HG03159 (cell line): ENCODE data around the gene CHMP1B.

ENCODE experiments used
- ATAC-seq: cut with Tn5 transposase; IDR thresholded peaks from one replicate; pipeline ENCODE4 v1.9.1; 2021; ENCODE audit warnings: mild to moderate bottlenecking, moderate library complexity; ENCODE audit not compliant: unreplicated experiment

Gene CHMP1B

DNA sequence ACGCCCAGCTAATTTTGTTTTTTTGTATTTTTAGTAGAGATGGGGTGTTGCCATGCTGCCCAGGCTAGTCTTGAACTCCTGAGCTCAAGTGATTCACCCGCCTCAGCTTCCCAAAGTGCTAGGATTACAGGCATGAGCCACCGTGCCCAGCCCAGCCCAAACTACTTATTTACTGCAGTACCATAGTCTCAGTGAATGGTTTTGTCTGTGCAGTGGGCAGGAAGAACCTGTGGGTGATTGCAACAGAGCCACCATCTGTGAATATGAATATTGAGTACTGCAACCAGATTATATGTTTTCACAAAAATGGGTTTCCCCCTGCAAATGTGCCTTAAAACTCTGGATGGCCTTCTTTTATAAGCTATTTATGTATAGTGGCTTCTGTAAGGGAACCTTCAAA, 47.9 kb downstream of the CHMP1B start:
- ATAC-seq, result no peak

DNA sequence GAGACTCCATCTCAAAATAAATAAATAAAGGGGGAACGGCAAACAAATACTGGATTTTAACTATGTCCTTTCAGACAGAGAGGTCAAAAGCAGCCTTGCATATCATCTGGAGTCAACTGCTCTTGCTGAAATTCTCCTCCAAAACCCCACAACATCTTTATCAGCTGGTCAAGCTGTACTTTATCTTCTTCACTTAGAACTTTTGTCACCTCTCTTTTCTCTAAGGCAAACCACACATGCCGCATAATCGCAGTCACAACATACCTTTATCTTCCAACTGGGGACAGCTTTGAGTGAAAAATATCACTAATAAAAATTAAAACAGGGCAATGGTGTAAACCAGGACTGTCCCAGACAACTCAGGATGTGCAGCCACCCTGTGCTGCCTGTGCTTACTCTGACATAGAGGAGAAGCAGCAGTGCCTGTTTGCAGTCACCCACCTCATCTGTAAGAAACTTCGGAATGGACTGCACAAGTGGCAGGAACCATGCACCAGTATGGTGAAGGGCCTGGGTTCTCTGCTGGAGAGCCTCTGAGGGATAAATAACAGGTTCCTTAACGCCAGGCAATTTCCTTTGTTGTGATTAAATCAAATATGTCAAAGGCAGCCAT, 50.7 kb downstream of the CHMP1B start:
- ATAC-seq, result no peak

DNA sequence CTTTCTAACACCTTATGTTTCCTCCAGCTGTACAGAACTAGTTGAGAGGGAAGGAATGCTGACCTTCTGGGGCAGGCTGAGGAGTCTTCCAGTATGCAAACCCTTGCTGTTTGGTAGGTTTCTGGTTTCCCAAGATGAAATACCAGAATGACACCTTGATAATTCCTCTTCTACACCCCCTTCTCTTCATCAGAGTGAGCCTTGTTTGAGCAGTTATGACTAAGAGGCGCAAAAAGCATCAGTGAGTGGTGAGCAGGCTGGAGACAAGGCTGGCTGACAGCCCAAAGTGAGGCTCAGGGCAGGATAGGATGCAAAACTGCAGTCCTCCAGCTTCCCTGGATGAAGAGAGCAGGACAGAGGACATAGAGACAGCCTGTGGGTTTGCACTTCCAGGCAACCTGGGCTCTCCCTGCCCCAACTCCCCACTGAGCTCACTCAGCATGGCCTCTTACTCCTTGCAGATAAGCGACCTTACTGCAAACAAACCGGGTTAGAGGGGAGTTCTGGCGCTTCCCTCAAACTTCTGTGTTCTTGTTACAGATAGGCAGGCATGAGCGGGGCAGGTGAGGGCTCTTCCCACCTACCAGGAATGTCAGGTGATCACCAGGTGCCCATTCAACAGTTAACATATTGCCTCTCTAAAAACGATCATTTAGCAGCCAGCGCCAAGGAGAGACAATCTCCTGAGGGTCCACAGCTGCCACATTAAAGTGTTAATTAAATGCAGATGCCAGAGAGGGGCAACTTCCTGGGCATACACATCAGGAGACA, 51.5 kb downstream of the CHMP1B start:
- no peak for ATAC-seq
